ENCODE measurements around the gene TRIM62.

DNA sequence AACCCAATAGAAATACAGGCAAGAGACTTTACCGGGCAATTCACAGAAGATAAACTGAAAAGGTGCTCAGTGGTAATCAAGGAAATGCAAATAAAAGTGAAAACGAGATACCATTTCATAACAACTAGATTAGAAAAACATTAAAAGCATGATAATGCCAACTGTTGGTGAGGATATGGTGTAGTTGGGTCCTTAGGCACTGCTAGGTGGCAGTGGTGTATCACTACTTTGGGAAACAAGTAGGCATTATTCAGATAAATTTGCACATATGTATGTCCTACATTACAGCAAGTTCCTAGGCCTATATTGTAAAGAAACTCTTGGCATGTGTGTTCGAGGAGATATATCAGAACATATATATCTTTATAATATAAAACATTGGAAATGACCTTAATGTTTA lies 69.9 kb downstream of the TRIM62 start:
- no peak for TF ChIP-seq POLR2A (IDR thresholded peaks at IDR 0.05; ENCODE audit: low read depth, low read length)
- no peak for TF ChIP-seq POLR2AphosphoS5 (IDR thresholded peaks at IDR 0.05; ENCODE audit: low read depth, low read length)
- TF ChIP-seq TAF1 (IDR thresholded peaks at IDR 0.05; ENCODE audit: borderline replicate concordance, low read depth, low read length) = no peak
